ENCODE results near the gene TSEN2.

The TSEN2 gene

GRCh38 chr3:12568747-12569146 is 84.5 kb downstream of the TSEN2 start:
- H3K18ac ChIP-seq (ENCODE audit: low read length): no peak overlapping the region
- H3K4me2 ChIP-seq (ENCODE audit: insufficient read depth, low read length, poor library complexity, severe bottlenecking): no peak overlapping the region
- WGBS, 2 donors (ENCODE audit: extremely low coverage in 2 of 2, insufficient read length in 2 of 2, insufficient replicate concordance in 1 of 2): no CpG with 5 or more reads among the region's 3 CpGs
- H3K4me3 ChIP-seq (ENCODE audit: low read length in 2 of 2): no peak overlapping the region
- H2AFZ ChIP-seq (ENCODE audit: low read length): no peak overlapping the region
- peaks cover 0 to 13% of the 10 kb centered on the region in 2 donors for H3K9me3 ChIP-seq (replicated peaks in 1 of 2; ENCODE audit: control insufficient read depth in 2 of 2, insufficient read depth in 1 of 2, low read depth in 1 of 2, low read length in 2 of 2)
- H3K4ac ChIP-seq (ENCODE audit: low read length): no peak overlapping the region
- peaks cover 1% of the 10 kb centered on the region for H3K79me1 ChIP-seq (ENCODE audit: low read depth, low read length)
- no peak overlapping the region for H3K9ac ChIP-seq (ENCODE audit: low read depth, low read length, poor library complexity)
- no peak overlapping the region for H2AK5ac ChIP-seq (ENCODE audit: low read depth, low read length)
- peaks cover 21 to 52% of the 10 kb centered on the region in 2 donors for H3K36me3 ChIP-seq (replicated peaks in 1 of 2; ENCODE audit: control insufficient read depth in 2 of 2, insufficient read depth in 2 of 2, low read length in 2 of 2)
- H2BK5ac ChIP-seq (ENCODE audit: low read length): no peak overlapping the region
- no peak overlapping the region for H3K14ac ChIP-seq (ENCODE audit: low read length)
- no peak overlapping the region for H2BK12ac ChIP-seq (ENCODE audit: low read length)
- no peak overlapping the region for H4K91ac ChIP-seq (ENCODE audit: low read depth, low read length, poor library complexity)
- H3K23ac ChIP-seq (ENCODE audit: low read depth, low read length, poor library complexity): no peak overlapping the region
- H3K27ac ChIP-seq (replicated peaks; ENCODE audit: low read length): no peak overlapping the region
- no peak overlapping the region for H4K8ac ChIP-seq (ENCODE audit: low read depth, low read length)
- no peaks in the 10 kb centered on the region for H3K4me1 ChIP-seq (ENCODE audit: control insufficient read depth in 2 of 2, insufficient read depth in 1 of 2, low read depth in 1 of 2, low read length in 2 of 2)
- no peak overlapping the region for H2BK120ac ChIP-seq (ENCODE audit: low read depth, low read length)
- no peak for DNase-seq (ENCODE audit: low spot score)
- no peak overlapping the region for H2BK15ac ChIP-seq (ENCODE audit: low read length)
- H3K27me3 ChIP-seq (ENCODE audit: control insufficient read depth in 3 of 3, insufficient read depth in 3 of 3, low read depth in 1 of 3, low read length in 3 of 3): no peaks in the 10 kb centered on the region

- H3K4me1 ChIP-seq (ENCODE audit: control insufficient read depth in 2 of 2, insufficient read depth in 1 of 2, low read depth in 1 of 2, low read length in 2 of 2): no peaks in the 10 kb centered on the region
- H4K91ac ChIP-seq (ENCODE audit: low read depth, low read length, poor library complexity): no peak overlapping the region
- no peaks in the 10 kb centered on the region for H3K27me3 ChIP-seq (ENCODE audit: control insufficient read depth in 3 of 3, insufficient read depth in 3 of 3, low read depth in 1 of 3, low read length in 3 of 3)
- no peak overlapping the region for H2BK120ac ChIP-seq (ENCODE audit: low read depth, low read length)
- H2BK15ac ChIP-seq (ENCODE audit: low read length): no peak overlapping the region
- H3K79me1 ChIP-seq (ENCODE audit: low read depth, low read length): no peaks in the 10 kb centered on the region
- H2AK5ac ChIP-seq (ENCODE audit: low read depth, low read length): no peak overlapping the region
- no CpG with 5 or more reads among the region's 6 CpGs for WGBS, 2 donors (ENCODE audit: extremely low coverage in 2 of 2, insufficient read length in 2 of 2, insufficient replicate concordance in 1 of 2)
- peaks cover 31 to 62% of the 10 kb centered on the region in 2 donors for H3K36me3 ChIP-seq (replicated peaks in 1 of 2; ENCODE audit: control insufficient read depth in 2 of 2, insufficient read depth in 2 of 2, low read length in 2 of 2)
- H4K8ac ChIP-seq (ENCODE audit: low read depth, low read length): no peak overlapping the region
- H3K23ac ChIP-seq (ENCODE audit: low read depth, low read length, poor library complexity): no peak overlapping the region
- H2AFZ ChIP-seq (ENCODE audit: low read length): no peak overlapping the region
- H3K4ac ChIP-seq (ENCODE audit: low read length): no peak overlapping the region
- H3K4me3 ChIP-seq (ENCODE audit: low read length in 2 of 2): no peak overlapping the region
- no peak overlapping the region for H3K18ac ChIP-seq (ENCODE audit: low read length)
- no peak overlapping the region for H3K27ac ChIP-seq (replicated peaks; ENCODE audit: low read length)
- no peak overlapping the region for H3K9ac ChIP-seq (ENCODE audit: low read depth, low read length, poor library complexity)
- no peak overlapping the region for H2BK5ac ChIP-seq (ENCODE audit: low read length)
- no peak overlapping the region for H2BK12ac ChIP-seq (ENCODE audit: low read length)
- no peak overlapping the region for H3K4me2 ChIP-seq (ENCODE audit: insufficient read depth, low read length, poor library complexity, severe bottlenecking)
- H3K14ac ChIP-seq (ENCODE audit: low read length): no peak overlapping the region
- H3K9me3 ChIP-seq (replicated peaks in 1 of 2; ENCODE audit: control insufficient read depth in 2 of 2, insufficient read depth in 1 of 2, low read depth in 1 of 2, low read length in 2 of 2): peaks cover 0 to 13% of the 10 kb centered on the region in 2 donors
- DNase-seq (ENCODE audit: low spot score): no peak
Measured at GRCh38 chr3:12569836-12570235, 85.6 kb downstream of the TSEN2 start.

GRCh38 chr3:12571986-12572385 is 87.7 kb downstream of the TSEN2 start:
- H2BK12ac ChIP-seq (ENCODE audit: low read length): no peak overlapping the region
- H3K9ac ChIP-seq (ENCODE audit: low read depth, low read length, poor library complexity): no peak overlapping the region
- no peak overlapping the region for H2BK120ac ChIP-seq (ENCODE audit: low read depth, low read length)
- peak overlapping the region in 1 of 2 donors; percentile 10 for H3K4me3 ChIP-seq (ENCODE audit: low read length in 2 of 2)
- H3K23ac ChIP-seq (ENCODE audit: low read depth, low read length, poor library complexity): no peak overlapping the region
- H3K4me2 ChIP-seq (ENCODE audit: insufficient read depth, low read length, poor library complexity, severe bottlenecking): no peak overlapping the region
- no peak overlapping the region for H3K18ac ChIP-seq (ENCODE audit: low read length)
- H3K9me3 ChIP-seq (replicated peaks in 1 of 2; ENCODE audit: control insufficient read depth in 2 of 2, insufficient read depth in 1 of 2, low read depth in 1 of 2, low read length in 2 of 2): peaks cover 0 to 1% of the 10 kb centered on the region in 2 donors
- no peak for DNase-seq (ENCODE audit: low spot score)
- no peak overlapping the region for H3K4ac ChIP-seq (ENCODE audit: low read length)
- H2BK5ac ChIP-seq (ENCODE audit: low read length): no peak overlapping the region
- no peak overlapping the region for H3K27ac ChIP-seq (replicated peaks; ENCODE audit: low read length)
- no peak overlapping the region for H4K8ac ChIP-seq (ENCODE audit: low read depth, low read length)
- H3K36me3 ChIP-seq (replicated peaks in 1 of 2; ENCODE audit: control insufficient read depth in 2 of 2, insufficient read depth in 2 of 2, low read length in 2 of 2): peaks cover 41 to 84% of the 10 kb centered on the region in 2 donors
- H2BK15ac ChIP-seq (ENCODE audit: low read length): no peak overlapping the region
- H4K91ac ChIP-seq (ENCODE audit: low read depth, low read length, poor library complexity): no peak overlapping the region
- H3K14ac ChIP-seq (ENCODE audit: low read length): peak overlapping the region; percentile 14
- H3K4me1 ChIP-seq (ENCODE audit: control insufficient read depth in 2 of 2, insufficient read depth in 1 of 2, low read depth in 1 of 2, low read length in 2 of 2): no peaks in the 10 kb centered on the region
- no peaks in the 10 kb centered on the region for H3K79me1 ChIP-seq (ENCODE audit: low read depth, low read length)
- H2AFZ ChIP-seq (ENCODE audit: low read length): no peak overlapping the region
- H2AK5ac ChIP-seq (ENCODE audit: low read depth, low read length): no peak overlapping the region
- H3K27me3 ChIP-seq (ENCODE audit: control insufficient read depth in 3 of 3, insufficient read depth in 3 of 3, low read depth in 1 of 3, low read length in 3 of 3): no peaks in the 10 kb centered on the region
- WGBS, 2 donors (ENCODE audit: extremely low coverage in 2 of 2, insufficient read length in 2 of 2, insufficient replicate concordance in 1 of 2): no CpG with 5 or more reads among the region's 11 CpGs

- no peak overlapping the region for H4K91ac ChIP-seq (ENCODE audit: low read depth, low read length, poor library complexity)
- H3K4me2 ChIP-seq (ENCODE audit: insufficient read depth, low read length, poor library complexity, severe bottlenecking): no peak overlapping the region
- H4K8ac ChIP-seq (ENCODE audit: low read depth, low read length): no peak overlapping the region
- H3K4ac ChIP-seq (ENCODE audit: low read length): no peak overlapping the region
- H3K79me1 ChIP-seq (ENCODE audit: low read depth, low read length): no peaks in the 10 kb centered on the region
- H2BK15ac ChIP-seq (ENCODE audit: low read length): no peak overlapping the region
- H3K23ac ChIP-seq (ENCODE audit: low read depth, low read length, poor library complexity): no peak overlapping the region
- H3K9me3 ChIP-seq (replicated peaks in 1 of 2; ENCODE audit: control insufficient read depth in 2 of 2, insufficient read depth in 1 of 2, low read depth in 1 of 2, low read length in 2 of 2): no peaks in the 10 kb centered on the region
- no peak overlapping the region for H2AK5ac ChIP-seq (ENCODE audit: low read depth, low read length)
- no peaks in the 10 kb centered on the region for H3K27me3 ChIP-seq (ENCODE audit: control insufficient read depth in 3 of 3, insufficient read depth in 3 of 3, low read depth in 1 of 3, low read length in 3 of 3)
- H3K4me3 ChIP-seq (ENCODE audit: low read length in 2 of 2): no peak overlapping the region
- no peak overlapping the region for H3K14ac ChIP-seq (ENCODE audit: low read length)
- no peak overlapping the region for H3K18ac ChIP-seq (ENCODE audit: low read length)
- no CpG with 5 or more reads among the region's 6 CpGs for WGBS, 2 donors (ENCODE audit: extremely low coverage in 2 of 2, insufficient read length in 2 of 2, insufficient replicate concordance in 1 of 2)
- H2BK5ac ChIP-seq (ENCODE audit: low read length): no peak overlapping the region
- no peak overlapping the region for H2BK12ac ChIP-seq (ENCODE audit: low read length)
- DNase-seq (ENCODE audit: low spot score): no peak
- no peak overlapping the region for H2AFZ ChIP-seq (ENCODE audit: low read length)
- no peak overlapping the region for H3K27ac ChIP-seq (replicated peaks; ENCODE audit: low read length)
- no peak overlapping the region for H3K9ac ChIP-seq (ENCODE audit: low read depth, low read length, poor library complexity)
- no peaks in the 10 kb centered on the region for H3K4me1 ChIP-seq (ENCODE audit: control insufficient read depth in 2 of 2, insufficient read depth in 1 of 2, low read depth in 1 of 2, low read length in 2 of 2)
- H2BK120ac ChIP-seq (ENCODE audit: low read depth, low read length): no peak overlapping the region
- peaks cover 41 to 96% of the 10 kb centered on the region in 2 donors for H3K36me3 ChIP-seq (replicated peaks in 1 of 2; ENCODE audit: control insufficient read depth in 2 of 2, insufficient read depth in 2 of 2, low read length in 2 of 2)
Measured at GRCh38 chr3:12574131-12574530, 89.9 kb downstream of the TSEN2 start.
